Endometrium (tissue), 2 donors: ENCODE measurements around the gene TXNDC15.
"Not testable (repeated sequence)": the region's sequence is repeated elsewhere in the genome, so short reads cannot be mapped to it uniquely, and the experiment has no call there.

Experiments used
- FAIRE-seq: peaks from 2 replicates; lab custom pipeline; 2012; peaks lifted over from hg19 to GRCh38; lab: Jason Lieb, UNC
- donor health status: control.
- donor health status: control.

Gene TXNDC15, protein sequence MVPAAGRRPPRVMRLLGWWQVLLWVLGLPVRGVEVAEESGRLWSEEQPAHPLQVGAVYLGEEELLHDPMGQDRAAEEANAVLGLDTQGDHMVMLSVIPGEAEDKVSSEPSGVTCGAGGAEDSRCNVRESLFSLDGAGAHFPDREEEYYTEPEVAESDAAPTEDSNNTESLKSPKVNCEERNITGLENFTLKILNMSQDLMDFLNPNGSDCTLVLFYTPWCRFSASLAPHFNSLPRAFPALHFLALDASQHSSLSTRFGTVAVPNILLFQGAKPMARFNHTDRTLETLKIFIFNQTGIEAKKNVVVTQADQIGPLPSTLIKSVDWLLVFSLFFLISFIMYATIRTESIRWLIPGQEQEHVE

DNA sequence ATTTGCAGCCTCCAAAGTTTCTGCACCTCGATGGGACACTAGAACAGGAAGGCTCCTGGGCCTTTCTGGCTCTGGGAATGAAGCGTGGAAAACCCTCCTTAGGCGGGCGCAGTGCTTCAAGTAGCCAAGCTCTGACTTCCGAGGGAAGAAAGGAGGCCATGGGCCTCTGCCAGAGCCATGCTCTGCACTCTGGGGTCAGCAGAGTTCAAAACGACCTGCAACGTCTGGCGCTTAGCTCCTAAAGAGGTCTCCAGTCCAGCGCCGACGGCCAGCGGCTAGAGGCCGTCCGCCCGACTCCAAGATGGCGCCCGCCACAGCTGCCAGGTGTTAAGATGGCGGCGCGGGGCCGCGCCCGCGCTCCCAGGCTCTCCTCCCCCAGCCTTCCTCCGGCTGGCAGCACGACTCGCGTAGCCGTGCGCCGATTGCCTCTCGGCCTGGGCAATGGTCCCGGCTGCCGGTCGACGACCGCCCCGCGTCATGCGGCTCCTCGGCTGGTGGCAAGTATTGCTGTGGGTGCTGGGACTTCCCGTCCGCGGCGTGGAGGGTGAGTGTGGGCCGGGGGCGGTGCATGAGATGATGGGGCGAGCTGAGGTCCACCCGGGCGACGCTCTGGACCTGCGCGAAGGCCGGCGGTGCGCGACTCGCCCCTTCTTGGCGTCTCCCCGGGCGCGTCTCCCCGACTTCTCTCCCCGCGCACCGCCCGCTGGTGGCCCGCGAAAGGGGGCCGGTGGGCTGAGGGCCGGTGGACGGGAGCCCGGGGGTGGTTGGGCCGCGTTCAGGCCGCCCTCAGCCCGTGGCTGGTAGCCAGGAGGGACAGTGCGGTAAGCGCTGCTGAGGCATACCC lies at the start of gene TXNDC15:
Gene TXNDC15 (plus strand): TSS at position 385 of the 844 bp plus-strand sequence. CDS start 57 bp downstream, at position 442.
- FAIRE-seq = no peak

DNA sequence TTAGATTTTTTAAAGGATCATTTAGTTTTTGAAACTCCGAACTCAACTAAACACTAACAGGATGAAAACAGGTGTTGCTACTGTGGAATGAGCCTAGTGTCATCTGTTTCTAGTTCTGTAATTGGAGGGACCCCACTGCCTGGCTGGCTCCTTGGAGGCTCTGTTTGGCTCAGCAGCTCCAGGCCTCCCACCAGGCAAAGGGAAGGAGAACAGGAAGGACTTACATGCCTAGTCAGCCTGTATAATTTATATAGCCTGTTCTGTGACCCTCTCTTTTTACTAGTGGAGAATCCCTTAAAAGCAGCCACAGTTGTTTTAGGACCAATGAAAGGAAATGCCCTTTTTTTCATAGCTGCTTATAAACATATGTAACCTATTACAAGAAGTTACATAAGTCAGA lies 49.5 kb upstream of the TXNDC15 start:
- FAIRE-seq = no peak

DNA sequence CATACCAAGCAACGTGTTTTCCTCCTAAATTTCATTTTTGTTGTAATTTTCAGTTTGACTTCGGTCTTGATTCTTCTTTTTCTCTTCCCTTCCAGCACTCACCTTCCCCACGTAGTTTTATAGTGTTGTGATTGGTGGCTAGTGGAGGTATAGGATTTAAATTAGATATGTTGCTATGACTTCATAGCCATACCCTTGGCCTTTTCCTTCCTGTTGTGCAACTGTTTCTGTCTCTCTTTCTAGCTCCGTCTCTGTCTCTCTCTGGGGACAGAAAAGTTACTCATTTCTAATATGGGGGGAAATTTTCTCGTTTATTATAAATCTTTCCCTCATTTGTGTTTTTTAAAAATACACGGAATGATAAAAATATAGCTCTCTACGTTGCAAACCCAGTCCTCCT lies 49.0 kb upstream of the TXNDC15 start:
- no peak for FAIRE-seq

DNA sequence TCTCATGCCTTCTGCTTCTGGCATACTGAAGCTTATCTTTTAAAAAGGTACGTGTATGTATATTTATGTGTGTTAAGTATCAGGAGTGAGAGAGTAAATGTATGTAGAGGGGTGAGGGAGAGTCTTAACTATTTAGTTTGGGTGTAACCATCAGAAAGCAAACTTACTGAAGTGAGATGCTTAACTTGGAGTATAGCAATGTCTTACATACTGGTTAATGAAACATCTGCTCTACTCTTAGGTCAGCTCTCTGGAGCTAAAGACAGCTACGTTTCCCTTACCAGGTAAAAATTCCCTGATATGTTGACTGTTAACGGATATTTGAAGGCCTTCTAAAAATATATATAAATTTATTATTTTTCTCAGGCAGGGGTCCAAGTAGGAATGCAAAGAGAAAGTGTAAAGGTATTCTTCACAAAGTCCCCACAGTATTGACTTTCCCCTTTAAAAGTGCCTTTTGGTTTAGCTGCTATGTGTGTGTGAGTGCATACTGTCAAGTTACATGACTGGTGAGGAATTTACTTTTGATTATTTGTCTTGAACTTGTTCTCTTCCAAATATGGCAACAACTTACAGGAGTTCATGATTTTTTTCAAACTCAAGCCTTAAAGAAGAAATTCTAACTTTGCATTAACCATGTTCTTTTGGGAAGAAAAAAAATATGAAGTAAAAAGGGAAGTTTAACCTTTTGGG lies 40.7 kb upstream of the TXNDC15 start:
- FAIRE-seq = no peak

DNA sequence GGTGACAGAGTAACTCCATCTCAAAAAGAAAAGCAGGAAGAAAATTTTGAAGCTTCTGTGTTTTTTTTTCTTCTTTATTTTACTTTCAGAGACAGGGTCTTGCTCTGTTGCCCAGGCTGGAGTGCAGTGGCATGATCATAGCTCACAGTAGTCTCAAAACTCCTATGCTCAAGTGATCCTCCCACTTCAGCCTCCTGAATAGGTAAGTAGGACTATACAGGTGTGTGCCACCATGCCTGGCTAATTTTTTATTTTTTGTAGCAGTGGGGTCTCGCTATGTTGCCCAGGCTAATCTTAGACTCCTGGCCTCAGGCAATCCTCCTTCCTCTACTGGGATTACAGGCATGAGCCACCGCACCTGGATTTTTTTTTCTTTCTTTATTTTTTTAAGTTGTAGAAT lies 38.5 kb upstream of the TXNDC15 start:
- FAIRE-seq = no peak

DNA sequence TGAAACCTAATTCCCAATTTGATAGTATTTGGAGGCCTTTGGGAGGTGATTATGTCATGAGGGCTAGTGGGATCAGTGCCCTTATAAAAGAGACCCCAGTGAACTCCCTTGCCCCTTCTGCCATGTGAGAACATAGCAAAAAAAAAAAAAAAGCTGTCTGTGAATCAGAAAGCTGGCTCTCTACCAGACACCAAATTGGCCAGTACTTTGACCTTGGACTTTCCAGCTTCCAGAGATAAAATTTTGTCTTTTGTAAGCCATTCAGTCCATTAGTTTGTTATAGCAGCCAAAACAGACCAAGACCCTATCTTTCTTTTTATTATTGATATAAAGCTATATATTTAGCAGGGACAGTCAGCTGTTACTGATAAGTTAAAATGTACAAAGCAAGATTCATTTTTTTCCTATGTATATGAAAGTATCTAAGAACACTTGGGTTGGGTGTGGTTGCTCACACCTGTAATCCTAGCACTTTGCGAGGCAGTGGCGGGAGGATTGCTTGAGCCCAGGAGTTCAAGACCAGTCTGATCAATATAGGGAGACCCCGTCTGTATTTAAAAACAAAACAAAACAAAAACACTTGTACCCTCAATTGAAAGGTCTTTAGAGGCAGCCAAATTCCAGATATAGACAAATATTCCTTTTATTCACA lies 36.5 kb upstream of the TXNDC15 start:
- FAIRE-seq = no peak

DNA sequence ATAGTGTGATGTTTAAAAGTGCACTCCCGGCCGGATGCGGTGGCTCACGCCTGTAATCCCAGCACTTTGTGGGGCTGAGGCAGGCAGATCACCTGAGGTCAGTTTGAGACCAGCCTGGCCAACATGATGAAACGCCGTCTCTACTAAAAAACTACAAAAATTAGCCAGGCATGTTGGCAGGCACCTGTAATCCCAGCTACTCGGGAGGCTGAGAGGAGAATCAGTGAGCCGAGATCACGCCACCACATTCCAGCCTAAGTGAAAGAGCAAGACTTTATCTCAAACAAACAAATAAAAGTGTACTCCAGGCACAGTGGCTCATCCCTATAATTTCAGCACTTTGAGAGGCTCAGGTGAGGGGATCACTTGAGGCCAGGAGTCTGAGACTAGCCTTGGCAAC lies 35.8 kb upstream of the TXNDC15 start:
- not testable (repeated sequence) for FAIRE-seq

DNA sequence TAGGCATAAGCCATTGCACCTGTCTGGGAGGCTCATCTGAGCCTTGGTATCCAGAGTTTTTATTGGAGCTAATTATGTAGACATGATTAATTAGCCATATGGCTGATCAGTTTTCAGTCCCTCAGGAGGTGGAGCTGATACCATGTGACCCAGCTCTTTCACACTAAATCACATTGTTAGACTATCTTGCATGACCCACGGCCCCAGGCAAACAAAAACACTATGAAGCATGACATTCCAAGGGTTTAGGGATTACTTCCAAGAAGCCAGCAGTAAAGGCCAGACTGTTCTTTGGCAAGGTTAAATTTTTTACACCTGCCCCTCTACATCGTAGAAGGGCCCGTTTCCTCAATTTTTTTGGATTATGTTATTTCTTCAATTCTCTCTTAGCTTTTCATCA lies 33.4 kb upstream of the TXNDC15 start:
- no peak for FAIRE-seq

DNA sequence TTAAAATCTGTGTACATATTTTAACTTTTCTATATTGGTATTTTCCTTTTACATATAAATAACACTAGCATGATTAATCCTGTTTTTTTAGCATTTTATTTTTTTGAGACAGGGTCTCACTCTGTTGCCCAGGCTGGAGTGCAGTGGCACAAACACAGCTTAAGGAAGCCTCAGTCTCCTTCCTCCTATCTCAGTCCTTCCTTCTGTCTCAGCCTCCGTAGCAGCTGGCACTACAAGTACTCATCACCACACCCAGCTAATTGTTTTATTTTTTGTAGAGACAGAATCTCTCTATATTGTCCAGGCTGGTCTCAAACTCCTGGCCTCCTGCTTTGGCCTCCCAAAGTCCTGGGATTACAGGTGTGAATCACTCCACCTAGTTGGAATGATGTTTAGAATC lies 29.9 kb upstream of the TXNDC15 start:
- FAIRE-seq = no peak

DNA sequence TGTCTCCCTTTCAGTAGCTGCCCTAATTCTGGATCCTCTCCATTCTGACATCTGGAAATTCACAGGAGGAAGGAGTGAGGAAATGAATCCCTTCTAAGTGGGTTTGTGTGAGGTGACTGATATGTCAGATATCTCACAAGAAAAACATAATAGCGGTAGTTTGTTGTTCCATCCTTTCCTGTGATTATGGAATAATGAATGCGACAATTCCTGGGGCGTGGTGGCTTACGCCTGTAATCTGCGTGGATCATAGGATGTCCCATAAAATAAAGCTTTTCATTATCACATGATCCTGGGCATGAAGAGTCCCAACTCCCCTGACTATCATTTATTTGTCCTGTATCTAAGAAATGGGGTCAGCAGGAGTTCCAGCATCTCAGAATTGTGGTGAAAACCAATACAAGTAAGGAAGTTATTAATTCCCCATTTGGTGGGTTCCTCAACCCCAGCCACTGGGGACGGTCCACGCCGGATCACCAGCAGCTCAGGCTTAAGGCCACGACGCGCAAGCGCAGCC lies 28.8 kb upstream of the TXNDC15 start:
- FAIRE-seq = no peak

DNA sequence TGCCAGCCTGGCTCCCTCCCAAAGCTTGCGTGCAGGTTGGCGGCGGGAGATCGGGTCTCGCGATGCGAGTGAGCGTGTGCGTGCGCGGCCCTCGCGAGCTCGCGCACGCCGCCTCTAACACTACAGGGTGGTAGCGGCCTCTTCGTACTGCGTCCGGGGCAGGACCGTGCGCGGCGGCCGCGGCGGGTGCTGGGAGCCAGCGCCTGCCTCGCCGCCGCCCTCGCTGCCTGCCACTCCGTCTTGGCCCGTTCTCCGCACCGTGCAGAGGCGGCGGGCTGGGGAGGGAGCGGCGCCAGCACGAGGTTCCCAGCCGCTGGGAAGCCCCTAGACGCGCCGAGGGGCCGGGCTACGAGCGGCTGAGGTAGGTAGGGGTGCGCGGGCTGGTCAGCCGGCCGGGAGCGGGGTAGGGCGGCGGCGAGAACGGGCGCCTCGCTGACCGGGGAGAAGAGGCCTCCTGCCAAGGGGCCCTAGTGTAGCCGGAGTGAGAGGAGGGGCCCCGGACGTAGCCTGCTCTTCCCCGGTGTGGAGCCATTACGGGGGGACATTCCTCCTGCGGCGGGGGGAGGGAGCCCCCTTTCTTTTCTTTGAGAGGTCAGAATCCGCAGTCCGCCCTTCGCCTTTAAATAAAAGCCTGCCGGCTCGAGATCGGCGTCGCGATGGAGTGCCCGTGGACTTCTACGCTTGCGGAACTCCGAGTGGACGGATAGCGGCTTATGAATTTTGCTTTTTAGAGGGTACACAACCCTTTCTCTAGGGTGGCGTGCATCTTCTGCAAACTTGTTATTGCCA lies 28.1 kb upstream of the TXNDC15 start, which contains the start of gene C5orf24:
Gene C5orf24 (plus strand): TSS at position 117 of the 789 bp plus-strand sequence. CDS start 8,933 bp downstream, outside the sequence.
- no peak for FAIRE-seq

DNA sequence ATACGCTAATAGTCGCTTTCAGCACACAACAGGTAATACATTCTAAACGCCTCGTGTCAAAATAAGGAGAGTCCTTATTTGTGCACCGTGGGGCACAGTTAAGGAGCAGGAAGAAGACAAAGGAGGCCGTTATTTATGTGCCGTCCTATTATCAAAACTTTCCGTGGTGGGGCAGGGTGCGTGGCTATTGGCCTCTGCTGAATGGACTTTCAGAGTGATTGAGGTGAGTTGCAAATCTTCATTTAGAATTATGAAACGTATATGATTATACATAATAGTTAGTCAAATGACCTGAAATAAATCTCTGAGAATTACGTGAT lies 27.6 kb upstream of the TXNDC15 start:
- no peak for FAIRE-seq

DNA sequence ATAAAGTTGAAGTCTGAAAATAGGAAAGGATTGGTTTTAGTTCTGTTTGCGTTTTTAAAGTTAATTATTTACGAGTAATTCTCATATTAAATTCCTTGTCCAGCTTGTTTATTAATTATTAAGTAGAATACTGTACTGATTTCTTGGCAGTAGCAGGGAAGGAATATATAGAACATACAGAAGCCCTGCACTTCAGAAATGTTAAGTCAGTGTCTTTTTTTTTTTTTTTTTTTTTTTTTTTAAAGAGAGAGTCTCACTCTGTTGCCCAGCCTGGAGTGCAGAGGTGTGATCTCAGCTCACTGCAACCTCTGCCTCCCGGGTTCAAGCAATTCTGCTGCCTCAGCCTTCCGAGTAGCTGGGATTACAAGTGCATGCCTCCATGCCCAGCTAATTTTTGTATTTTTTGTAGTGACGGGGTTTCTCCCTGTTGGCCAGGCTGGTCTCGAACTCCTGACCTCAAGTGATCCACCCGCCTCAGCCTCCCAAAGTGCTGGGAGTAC lies 24.7 kb upstream of the TXNDC15 start:
- FAIRE-seq = not testable (repeated sequence)

DNA sequence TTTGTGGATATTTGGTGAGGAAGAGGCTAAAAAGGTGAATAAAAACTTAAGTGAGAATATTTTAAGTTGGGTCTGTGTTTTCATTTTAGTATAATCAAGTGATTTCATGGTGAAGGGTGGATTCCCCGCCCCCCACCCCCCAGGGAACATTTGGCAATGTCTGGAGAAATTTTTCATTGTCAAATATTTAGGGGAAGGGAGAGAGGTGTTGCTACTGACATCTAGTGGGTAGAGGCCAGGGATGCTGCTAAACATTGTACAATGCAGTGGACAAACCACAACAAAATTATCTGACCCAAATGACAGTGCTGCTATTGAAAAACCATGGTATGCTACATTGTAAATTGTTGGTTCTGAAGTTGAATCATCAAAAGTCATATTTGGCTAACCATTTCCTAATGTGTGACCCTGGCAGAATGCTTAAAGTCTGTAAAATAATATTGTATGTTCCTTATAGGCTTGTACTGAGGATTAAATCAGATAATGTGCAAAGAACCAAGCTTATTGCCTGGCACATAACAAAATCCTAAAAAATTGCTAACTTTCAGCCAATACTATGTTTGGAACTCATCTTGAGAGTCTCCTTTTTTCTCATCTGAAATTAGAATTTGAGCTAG lies 22.8 kb upstream of the TXNDC15 start:
- no peak for FAIRE-seq

DNA sequence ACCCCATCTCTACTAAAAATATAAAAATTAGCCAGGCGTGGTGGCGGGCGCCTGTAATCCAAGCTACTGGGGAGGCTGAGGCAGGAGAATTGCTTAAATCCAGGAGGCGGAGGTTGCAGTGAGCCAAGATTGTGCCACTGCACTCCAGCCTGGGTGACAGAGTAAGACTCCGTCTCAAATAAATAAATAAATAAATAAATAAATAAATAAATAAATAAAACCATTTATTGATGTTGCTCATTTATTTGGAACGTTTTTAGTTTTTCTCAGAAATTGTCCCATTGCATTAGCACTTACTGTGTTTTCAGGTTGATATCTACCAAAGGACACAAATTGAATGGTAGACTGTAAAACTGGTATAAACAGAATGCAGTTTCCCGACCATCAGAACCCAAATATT lies 17.7 kb upstream of the TXNDC15 start:
- not testable (repeated sequence) for FAIRE-seq

DNA sequence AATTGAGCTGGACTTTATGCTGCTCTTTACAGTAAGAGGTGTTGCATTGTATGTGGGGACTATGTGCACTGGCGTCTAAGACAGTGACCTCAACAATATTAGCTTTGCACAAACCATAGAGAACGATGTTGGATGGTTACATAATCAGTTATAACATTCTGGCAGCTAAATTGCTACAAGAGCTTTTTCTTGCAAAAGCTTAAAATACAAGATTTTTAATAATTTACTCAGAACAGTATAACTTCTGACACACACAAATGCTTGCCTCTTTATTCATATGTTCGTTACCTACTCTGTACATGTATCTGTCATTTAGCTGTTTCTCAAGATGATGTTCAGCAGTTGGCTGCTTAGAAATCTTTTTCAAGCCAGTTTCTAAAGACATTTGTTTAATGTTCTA lies 16.8 kb upstream of the TXNDC15 start:
- no peak for FAIRE-seq

DNA sequence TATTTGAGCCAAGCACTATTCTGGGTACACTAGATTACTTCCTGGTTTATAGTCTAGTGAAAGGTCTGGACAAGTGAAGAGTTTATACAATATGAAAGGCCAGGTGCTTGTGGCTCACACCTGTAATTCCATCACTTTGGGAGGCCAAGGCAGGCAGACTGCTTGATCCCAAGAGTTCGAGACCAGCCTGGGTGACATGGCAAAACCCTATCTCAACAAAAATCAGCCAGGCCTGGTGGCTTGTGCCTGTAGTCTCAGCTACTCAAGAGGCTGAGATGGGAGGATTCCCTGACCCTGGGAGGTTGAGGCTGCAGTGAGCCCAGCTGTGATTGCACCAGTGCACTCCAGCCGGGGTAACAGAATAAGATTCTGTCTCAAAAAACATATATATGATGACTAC lies 9.5 kb upstream of the TXNDC15 start:
- no peak for FAIRE-seq

DNA sequence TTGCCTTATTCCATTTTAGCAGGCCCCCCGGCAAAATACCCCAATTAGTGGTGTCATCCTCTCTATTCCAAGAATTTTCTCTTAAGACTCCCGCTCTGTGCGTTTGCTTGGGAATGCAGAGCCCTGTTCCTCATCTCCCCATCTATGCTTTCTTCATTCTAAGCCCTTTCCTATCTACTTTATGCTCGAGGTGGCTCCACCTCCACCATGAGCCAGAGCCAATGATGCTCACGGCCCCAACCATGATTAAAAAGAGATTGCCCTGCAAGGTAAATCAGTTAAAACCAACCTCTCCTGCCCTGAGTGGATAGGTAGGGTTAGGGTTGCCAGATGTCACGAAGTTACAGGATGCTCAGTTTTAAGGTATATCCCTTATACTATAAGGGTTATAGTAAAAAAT lies 677 bp upstream of the TXNDC15 start:
- FAIRE-seq = no peak

DNA sequence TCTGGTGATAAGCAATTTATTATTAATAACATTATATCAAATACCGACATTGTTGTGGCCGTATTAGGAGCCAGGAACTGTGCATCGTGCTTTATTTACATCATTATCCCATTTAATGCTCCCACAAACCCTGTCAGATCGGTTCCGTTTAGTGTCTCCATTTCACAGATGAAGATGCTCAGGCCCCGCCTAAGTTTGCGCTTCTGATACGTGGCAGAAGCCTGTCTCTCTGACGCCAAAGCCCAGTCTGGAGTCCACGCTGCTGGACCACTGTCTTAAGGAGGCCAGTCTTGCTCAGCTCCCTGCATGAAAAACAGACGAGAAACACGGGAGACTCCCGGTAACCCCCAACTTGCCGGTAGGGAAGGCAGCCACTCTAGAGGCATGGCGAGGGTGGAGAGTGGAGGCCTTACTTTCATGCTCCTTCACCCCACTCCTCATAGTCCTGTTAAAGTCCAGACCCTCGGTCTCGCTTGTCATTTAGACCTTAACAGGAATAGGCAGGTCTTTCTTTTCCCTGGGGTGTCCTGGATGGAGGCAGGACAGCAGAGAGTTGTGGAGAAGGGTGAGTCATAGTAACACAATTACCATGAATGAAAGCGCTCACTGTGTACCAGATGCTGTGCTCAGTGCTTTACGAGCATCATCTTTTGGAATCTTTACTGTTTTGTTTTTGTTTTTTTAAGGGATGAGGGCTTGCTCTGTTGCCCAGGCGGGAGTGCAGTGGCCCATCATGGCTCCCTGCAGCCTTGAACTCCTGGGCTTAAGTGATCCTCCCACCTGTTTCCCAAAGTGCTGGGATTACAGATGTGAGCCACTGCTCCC lies 872 bp downstream of the TXNDC15 start:
- FAIRE-seq = no peak

DNA sequence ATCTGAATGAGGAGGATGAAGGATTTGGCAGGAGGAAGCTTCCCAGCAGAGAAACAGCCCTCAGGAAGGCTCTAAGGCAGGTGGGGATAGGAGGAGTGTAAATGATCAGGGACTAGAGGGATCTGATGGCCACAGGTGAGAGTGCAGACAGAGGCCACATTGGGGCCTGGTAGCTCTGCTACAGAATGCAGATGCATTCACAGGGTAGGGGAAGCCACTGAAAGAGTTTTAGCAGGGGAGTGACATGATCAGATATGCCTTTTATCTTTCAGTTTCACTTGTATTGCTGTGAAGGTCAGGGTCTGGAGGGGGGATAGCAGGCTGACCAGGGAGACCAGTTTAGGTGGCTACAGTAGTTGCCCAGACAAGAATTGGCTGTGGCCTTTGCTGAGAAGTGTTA lies 3.0 kb downstream of the TXNDC15 start:
- no peak for FAIRE-seq
